HG02938 (cell line): ENCODE data around the gene CMKLR1.

Experiments
- ATAC-seq: cut with Tn5 transposase; IDR thresholded peaks from one replicate; pipeline ENCODE4 v1.9.1; 2021; ENCODE audit warnings: mild to moderate bottlenecking, moderate library complexity; ENCODE audit not compliant: unreplicated experiment

The CMKLR1 gene, protein sequence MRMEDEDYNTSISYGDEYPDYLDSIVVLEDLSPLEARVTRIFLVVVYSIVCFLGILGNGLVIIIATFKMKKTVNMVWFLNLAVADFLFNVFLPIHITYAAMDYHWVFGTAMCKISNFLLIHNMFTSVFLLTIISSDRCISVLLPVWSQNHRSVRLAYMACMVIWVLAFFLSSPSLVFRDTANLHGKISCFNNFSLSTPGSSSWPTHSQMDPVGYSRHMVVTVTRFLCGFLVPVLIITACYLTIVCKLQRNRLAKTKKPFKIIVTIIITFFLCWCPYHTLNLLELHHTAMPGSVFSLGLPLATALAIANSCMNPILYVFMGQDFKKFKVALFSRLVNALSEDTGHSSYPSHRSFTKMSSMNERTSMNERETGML

GRCh38 chr12:108338915-108339657 is at the start of gene CMKLR1:
Gene CMKLR1, minus strand, starts transcription at chr12:108339311. Its CDS starts 45,720 bp downstream, at chr12:108293591.
- ATAC-seq, result no peak

DNA sequence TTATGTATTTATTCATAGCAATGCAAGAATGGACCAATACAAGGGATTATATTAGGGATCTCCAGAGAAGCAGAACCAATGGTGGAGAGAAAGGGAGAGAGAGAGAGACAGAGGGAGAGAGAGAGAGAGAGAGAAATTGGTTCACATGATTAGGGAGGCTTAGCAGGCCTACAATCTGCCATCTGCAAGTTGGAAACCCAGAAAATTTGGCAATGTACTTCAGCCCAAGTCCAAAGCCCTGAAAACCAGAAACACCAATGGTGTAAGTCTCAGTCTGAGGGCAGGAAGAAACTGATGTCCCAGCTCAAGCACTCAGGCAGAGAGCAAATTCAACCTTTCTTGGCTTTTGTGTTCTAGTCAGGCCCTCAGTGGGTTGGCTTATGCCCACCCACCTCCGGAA is 48.7 kb upstream of the CMKLR1 start:
- ATAC-seq, result no peak

GRCh38 chr12:108386709-108387360 is 47.7 kb upstream of the CMKLR1 start:
- no peak for ATAC-seq

DNA sequence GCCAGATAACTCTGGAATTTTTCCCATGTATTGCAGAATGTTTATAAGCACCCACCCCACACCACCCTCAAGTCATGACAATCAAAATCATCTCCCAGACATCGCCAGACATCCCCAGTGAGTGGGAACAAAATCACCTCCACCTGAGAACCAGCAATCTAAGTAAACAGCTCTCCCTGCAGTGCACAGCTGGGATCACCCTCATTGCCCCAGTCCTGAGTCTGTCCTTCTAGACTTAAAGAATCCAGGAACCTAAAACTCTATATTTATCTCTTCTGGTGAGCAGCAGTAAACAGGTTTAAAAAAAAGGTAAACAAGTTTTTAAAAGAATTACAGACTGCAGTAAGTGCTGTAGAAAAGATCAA is 43.3 kb upstream of the CMKLR1 start:
- ATAC-seq, result no peak

GRCh38 chr12:108381787-108382436 is 42.8 kb upstream of the CMKLR1 start:
- no peak for ATAC-seq

- ATAC-seq, result no peak
Measured at GRCh38 chr12:108380382-108380781, 41.3 kb upstream of the CMKLR1 start.

DNA sequence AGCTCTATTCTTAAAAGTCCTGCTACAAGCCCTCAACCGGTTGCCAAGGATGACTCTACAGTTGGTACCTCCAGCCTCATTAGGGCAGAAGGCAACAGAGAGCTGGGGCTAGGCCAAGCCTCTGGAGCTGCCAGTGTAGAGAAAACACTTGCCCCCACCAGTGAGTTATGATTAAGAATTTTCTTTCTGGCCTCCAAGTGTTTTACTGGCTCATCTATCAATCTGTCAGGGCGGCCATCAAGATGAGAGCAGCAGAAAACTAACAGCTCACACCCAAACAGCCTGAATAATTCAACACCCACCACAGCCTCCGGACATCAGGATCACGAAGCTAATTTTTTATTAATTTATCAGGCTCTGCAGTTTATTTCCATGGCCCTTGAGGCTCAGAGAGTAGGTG is 40.7 kb upstream of the CMKLR1 start:
- no peak for ATAC-seq

GRCh38 chr12:108378926-108379325 is 39.8 kb upstream of the CMKLR1 start:
- no peak for ATAC-seq

DNA sequence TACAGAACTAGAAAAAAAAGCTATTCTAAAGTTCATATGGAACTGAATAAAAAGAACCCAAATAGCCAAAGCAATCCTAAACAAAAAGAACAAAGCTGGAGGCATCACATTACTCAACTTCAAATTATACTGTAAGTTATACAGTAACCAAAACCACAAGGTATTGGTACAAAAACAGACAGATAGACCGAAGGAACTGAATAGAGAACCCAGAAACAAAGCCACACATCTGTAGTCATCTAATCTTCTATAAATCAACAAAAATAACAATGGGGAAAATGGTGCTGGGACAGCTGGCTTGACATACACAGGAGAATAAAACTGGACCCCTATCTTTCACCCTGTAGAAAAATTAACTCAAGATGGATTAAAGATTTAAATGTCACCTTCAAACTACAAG is 38.1 kb upstream of the CMKLR1 start:
- ATAC-seq, result no peak

- no peak for ATAC-seq
Measured at GRCh38 chr12:108375986-108376663, 37.0 kb upstream of the CMKLR1 start.

- no peak for ATAC-seq
Measured at GRCh38 chr12:108374596-108375320, 35.6 kb upstream of the CMKLR1 start.

- no peak for ATAC-seq
Measured at GRCh38 chr12:108373111-108373510, 34.0 kb upstream of the CMKLR1 start.

- no peak for ATAC-seq
Measured at GRCh38 chr12:108371801-108372344, 32.8 kb upstream of the CMKLR1 start.

DNA sequence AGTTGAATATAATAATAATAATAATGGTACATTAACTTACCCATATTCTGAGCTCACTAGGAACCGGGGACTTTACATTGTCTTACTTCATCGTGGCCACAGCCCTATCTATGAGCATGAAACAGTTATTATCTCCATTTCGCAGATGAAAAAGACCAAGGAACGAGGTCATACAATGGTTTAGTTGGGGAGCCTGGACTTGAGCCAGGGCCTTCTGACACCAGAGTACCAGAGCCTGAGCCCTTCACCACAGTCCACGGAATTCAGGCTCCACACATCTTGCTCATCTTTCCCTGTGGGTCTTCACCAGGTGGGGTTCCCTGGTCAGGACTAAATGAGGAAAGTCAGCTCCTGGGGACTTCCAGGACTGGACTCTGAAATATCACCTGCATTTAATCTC is 31.3 kb upstream of the CMKLR1 start:
- ATAC-seq, result no peak

GRCh38 chr12:108369736-108370396 is 30.8 kb upstream of the CMKLR1 start:
- no peak for ATAC-seq

DNA sequence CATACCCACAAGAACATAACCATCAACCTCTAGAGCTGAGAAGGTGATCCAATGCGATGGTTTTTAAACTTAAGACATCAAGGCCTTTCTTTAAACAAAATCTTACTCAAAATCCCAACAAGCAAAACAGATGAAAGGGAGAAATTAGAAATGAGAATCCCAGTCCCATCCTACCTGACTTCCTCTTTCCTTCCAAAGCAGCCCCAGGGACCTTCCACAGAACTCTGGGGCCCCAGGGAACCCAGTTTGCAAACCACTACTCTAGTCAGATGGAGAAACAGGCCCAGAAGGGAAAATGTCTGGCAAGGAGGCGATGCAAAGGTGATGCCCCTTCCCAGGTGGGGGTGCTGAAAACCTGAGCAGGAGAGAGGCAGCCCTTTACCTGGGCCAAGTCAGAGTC is 29.0 kb upstream of the CMKLR1 start:
- ATAC-seq, result no peak

DNA sequence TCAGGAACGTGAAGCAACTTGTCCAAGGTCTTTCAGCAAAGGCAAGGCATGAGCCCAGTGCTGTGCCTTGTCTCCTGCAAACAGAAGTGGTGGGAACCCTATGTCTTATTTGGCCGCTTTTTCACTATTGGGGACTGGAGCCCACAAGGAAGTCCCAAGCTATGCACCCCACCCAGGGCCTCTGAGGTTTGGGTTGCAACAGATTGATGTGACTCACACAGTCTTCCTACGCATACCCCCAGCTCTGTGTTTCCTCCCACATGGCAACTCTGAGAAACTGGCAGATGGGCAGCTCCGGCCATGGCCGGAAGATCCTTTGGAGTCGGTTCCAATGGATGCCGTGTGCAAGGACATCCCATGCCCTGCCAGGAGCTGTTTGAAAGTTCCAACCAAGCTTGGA is 28.3 kb upstream of the CMKLR1 start:
- ATAC-seq, result no peak

- no peak for ATAC-seq
Measured at GRCh38 chr12:108365324-108365723, 26.2 kb upstream of the CMKLR1 start.

DNA sequence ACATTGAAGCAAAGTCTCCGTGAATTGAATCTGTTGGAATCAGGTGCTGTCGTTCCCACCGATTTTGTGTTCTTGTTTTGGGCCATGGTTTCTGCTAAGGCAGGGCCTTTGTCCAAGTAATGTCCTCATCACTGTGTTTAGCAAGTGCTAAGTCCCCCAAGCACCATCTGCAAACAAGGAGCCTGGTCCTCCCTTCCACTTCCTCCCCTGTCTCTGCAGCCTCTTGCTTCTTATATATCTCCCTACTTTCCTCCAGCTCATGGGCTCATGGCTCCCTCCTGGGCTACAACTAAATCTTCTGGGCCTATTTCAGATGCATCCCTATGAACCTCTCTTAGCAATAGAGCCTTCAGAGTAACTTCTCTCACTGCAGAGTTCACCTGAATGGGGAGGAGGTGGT is 25.8 kb upstream of the CMKLR1 start:
- ATAC-seq, result no peak
